Hematopoietic multipotent progenitor cell treated with erythropoietin and hydrocortisone succinate and interleukin-3 and kit ligand, for 6 days (in vitro differentiated cells): ENCODE results near the gene METTL5.
"Not testable (repeated sequence)": the region's sequence is repeated elsewhere in the genome, so short reads cannot be mapped to it uniquely, and the experiment has no call there.

Experiments used
- DNase-seq: peaks from one replicate; pipeline ENCODE4 v3.0.0-alpha.2; 2015

METTL5 gene

GRCh38 chr2:169828141-169828811, 3.6 kb upstream of the METTL5 start:
- DNase-seq: peak; percentile 83

- DNase-seq: peak; percentile 95
Observed at GRCh38 chr2:169827272-169828140, 2.8 kb upstream of the METTL5 start, which contains the start of gene UBR3. TSS of gene UBR3 (plus strand) at chr2:169827454. CDS start at chr2:169827508, 54 bp downstream.

- DNase-seq: no peak
Observed at GRCh38 chr2:169823996-169824372, 721 bp downstream of the METTL5 start.

- no peak for DNase-seq
Observed at GRCh38 chr2:169822785-169823392, 1.8 kb downstream of the METTL5 start.

GRCh38 chr2:169822036-169822435, 2.7 kb downstream of the METTL5 start:
- no peak for DNase-seq

DNA sequence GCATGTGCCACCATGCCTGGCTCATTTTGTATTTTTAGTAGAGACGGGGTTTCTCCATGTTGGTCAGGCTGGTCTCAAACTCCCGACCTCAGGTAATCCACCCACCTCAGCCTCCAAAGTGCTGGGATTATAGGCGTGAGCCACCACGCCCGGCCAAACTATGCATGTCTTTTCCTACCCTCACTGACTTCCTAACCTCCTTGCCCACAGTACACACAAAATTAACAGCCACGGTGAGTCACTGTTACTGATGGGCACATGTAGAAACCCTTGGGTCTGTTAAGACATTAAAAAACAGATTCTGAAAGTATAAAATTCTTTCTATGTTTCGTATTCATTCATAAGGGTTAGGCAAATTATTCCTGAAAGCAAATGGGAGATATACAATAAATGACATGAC, 4.6 kb downstream of the METTL5 start:
- not testable (repeated sequence) for DNase-seq

DNA sequence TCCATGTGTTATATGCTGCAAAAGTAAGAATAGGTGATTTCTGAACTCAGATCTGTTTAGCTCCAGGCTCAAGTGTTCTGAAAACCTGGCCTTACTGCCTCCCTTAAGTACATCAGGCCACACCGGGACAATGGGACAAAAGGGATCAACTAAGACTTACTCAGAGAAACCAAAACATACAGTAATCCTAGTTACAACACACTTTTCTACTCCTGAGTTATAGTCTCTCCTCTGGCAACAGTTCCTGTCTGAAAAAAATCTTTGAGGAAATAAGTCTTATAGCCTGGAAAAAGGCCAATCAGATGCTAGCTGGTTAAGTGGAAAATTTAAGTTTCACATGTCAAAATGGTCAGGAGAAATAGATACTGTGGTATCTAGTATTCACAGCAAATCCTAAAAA, 5.6 kb downstream of the METTL5 start:
- DNase-seq: no peak

GRCh38 chr2:169818241-169818640, 6.5 kb downstream of the METTL5 start:
- no peak for DNase-seq

DNA sequence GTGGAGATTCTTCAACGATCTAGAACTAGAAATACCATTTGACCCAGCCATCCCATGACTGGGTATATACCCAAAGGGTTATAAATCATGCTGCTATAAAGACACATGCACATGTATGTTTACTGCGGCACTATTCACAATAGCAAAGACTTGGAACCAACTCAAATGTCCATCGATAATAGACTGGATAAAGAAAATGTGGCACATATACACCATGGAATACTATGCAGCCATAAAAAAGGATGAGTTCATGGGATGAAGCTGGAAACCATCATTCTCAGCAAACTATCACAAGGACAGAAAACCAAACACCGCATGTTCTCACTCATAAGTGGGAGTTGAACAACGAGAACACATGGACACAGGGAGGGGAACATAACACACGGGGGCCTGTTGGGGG, 7.3 kb downstream of the METTL5 start:
- DNase-seq: not testable (repeated sequence)

DNA sequence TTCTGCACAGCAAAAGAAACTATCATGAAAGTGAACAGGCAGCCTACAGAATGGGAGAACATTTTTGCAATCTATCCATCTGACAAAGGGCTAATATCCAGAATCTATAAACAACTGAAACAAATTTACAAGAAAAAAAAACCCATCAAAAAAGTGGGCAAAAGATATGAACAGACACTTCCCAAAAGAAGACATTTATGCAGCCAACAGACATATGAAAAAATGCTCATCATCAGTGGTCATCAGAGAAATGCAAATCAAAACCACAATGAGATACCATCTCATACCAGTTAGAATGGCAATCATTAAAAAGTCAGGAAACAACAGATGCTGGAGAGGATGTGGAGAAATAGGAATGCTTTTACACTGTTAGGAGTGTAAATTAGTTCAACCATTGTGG, 7.7 kb downstream of the METTL5 start:
- DNase-seq: not testable (repeated sequence)

DNA sequence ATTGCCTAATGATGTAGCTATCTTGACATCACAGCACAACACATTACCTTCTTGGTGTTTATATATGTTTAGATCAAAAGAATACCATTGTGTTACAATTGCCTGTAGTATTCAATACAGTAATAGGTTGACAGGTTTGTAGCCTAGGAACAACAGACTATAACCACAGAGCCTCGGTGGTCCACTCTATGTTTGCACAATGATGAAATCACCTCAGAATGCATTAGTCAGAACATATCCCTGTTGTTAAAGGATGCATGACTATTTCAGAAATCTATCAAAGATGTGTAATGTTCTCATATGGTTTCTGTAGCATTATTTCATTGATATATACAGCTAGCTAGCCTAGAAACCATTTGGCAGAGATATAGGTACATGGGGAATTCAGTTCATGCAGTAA, 8.9 kb downstream of the METTL5 start:
- DNase-seq: no peak

- DNase-seq: no peak
Observed at GRCh38 chr2:169808221-169808620, 16.5 kb downstream of the METTL5 start.

GRCh38 chr2:169806586-169806985, 18.1 kb downstream of the METTL5 start:
- DNase-seq: no peak

- DNase-seq: no peak
Observed at GRCh38 chr2:169803480-169803879, 21.2 kb downstream of the METTL5 start.

GRCh38 chr2:169798718-169799592, 25.8 kb downstream of the METTL5 start, which contains the start of gene SSB:
TSS of gene SSB (plus strand) at chr2:169798871. CDS start at chr2:169800961, 2,090 bp downstream.
- peak; percentile 96 for DNase-seq

DNA sequence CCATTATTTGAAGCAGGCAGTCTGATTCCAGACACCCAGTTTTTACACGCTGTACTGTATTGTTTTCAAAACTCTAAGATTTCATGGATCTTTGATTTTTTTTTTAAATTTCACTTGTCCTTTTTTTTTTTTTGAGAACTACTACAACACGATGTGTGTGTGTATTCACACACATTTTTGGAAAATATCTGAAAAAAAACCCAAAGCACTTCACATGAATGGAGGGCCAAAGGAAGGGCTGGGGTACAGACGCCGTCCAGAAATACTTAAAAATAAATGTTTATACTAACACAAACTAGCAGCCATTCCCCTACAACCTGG, 26.3 kb downstream of the METTL5 start:
- no peak for DNase-seq

GRCh38 chr2:169797601-169798000, 27.1 kb downstream of the METTL5 start:
- no peak for DNase-seq

DNA sequence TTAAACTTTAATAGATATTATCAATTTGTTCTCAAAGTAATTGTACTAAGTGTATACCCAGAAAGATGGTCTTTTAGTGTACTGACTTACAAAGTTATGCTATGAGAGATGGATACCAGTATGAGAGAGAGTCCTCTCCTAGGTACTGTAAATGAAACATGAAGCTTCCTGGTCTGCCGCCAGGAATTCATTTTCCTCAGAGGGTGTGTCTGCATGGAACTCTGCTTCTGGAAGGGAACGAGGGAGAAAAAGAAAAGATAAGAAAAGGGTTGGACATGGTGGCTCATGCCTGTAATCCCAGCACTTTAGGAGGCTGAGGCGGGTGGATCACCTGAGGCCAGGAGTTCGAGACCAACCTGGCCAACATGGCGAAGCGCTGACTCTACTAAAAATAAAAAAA, 28.3 kb downstream of the METTL5 start:
- DNase-seq: no peak

- no peak for DNase-seq
Observed at GRCh38 chr2:169795181-169795580, 29.5 kb downstream of the METTL5 start.

DNA sequence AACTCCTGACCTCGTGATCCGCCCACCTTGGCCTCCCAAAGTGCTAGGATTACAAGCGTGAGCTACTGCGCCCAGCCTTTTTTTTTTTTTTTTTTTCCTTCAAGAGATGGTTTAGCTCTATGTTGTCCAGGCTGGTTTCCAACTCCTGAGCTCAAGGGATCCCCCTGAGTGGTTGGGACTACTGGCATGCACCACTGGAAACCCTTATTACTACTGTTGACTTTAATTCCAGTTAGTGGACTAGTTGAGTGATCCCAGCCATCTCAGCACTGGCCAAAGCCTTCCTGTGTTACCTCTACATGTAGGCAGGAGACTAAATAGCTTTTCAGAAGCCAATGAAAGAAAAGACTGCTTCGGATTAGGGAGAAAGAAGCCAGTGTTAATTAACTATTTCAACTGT, 34.1 kb downstream of the METTL5 start:
- DNase-seq: no peak

GRCh38 chr2:169782513-169782912, 42.2 kb downstream of the METTL5 start:
- no peak for DNase-seq

- DNase-seq: no peak
Observed at GRCh38 chr2:169781249-169782013, 43.3 kb downstream of the METTL5 start.
